GM19023 (cell line): ENCODE measurements around the gene PRSS33.

Experiments
- ATAC-seq: cut with Tn5 transposase; IDR thresholded peaks from one replicate; pipeline ENCODE4 v1.9.1; 2021; ENCODE audit warnings: mild to moderate bottlenecking, moderate library complexity; ENCODE audit not compliant: unreplicated experiment

PRSS33 gene

DNA sequence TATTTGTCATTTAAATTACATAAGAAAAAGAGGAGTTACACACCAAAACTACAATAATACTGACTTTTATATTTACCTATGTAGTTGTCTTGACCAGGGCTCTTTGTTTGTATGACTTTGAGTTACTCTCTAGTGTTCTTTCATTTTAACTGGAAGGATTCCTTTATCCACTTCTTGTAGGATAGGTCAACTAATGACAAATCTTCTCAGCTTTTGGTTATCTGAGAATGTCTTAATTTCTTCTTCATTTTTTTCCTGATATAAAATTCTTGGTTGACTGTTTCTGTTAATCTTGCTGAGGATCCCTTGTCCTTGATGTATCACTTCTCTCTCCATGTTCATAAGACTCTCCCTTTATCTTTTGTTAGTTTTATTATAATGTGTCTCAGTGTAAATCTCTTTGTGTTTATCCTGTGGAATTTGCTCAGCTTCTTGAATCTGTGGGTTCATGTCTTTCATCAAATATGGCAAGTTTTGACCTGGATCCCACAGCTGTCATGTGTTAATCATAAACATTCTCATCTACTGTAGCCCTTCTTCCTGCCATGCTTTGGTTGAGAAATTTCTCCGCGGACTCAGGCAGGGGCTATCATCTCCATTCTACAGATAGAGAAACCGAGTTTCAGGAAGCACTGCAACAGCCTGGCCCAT, 16.3 kb upstream of the PRSS33 start:
- ATAC-seq: no peak

DNA sequence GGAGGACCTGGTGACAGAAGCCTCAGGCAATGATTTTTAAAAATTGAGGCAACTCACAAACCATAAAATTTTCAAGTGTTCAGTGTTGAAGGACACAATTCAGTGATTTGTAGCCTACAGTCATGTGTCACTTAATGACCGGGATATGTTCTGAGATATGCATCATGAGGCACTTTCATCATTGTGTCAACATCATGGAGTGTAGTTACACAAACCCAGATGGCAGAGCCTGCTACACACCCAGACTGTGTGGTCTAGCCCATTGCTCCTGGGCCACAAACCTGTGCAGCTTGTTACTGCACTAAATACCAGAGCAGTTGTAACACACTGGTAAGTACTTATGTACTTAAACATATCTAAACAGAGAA, 12.5 kb upstream of the PRSS33 start:
- ATAC-seq: no peak

DNA sequence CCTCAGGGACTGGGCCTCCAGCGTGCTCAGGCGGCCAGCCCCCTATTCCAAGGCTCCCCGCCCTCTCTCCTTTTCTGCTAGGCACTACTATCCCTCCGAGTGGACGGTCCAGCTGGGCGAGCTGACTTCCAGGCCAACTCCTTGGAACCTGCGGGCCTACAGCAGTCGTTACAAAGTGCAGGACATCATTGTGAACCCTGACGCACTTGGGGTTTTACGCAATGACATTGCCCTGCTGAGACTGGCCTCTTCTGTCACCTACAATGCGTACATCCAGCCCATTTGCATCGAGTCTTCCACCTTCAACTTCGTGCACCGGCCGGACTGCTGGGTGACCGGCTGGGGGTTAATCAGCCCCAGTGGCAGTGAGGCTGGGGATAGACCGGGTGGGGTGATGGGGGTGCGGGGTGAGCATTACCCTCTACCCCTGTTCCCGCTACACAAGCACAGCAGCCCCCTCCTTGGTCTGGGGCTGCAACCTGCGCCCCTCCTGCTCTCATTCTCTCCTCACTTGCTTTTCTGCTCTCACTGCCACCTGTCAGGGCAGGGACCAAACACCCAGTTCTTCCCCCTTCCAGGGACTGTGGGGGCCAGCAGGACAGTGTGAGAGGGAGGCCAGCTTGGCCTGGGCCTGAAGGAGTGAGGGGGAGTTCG, 12.0 kb upstream of the PRSS33 start:
- no peak for ATAC-seq

DNA sequence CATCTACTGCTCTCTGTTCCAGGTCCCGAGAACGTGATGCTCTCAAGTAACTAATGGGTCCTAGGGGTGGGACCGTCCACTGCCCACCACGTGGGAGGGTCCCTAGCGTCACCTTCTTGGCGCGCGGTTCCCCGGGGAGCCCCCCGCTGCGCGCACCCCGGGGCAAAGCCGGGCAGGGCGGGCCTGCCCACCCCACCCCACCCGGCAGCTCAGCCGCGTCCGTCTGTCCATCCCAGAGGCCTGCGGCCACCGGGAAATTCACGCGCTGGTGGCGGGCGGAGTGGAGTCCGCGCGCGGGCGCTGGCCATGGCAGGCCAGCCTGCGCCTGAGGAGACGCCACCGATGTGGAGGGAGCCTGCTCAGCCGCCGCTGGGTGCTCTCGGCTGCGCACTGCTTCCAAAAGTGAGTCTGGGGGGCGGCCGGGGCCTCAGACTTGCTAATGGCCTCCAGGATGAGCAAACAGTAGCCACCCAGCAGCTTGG, 11.4 kb upstream of the PRSS33 start:
- ATAC-seq: no peak

DNA sequence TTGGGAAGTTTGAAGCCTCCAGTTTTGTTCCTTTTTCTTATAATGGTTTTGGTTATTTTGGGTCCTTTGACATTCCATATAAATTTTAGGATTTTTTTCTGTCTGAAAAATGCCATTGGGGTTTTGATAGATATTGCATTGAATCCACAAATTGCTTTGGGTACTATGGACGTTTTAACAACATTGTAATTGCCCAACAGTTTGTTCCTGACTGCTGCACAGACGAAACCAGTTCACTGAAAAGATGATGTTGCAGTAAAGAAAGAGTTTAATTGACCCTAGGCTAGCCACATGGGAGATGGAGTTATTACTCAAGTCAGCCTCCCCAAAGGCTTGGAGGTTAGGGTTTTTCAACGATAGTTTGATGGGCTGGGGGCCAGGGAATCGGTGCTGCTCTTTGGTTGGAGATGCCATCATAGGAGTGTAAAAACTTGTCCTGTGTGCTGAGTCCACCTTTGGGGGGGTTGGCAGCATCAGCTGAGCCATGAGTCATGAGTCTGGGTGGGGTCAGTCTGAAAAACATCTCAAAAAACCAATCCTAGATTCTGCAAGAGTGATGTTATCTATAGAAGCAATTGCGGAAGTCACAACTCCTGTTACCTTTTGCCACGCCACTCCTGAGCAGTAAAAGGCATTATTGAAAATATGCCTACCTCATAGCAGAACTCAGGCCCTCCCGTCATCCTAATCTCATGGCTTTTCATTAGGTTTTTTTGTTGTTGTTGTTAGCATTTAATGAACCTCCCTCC, 8.2 kb upstream of the PRSS33 start:
- ATAC-seq: no peak

DNA sequence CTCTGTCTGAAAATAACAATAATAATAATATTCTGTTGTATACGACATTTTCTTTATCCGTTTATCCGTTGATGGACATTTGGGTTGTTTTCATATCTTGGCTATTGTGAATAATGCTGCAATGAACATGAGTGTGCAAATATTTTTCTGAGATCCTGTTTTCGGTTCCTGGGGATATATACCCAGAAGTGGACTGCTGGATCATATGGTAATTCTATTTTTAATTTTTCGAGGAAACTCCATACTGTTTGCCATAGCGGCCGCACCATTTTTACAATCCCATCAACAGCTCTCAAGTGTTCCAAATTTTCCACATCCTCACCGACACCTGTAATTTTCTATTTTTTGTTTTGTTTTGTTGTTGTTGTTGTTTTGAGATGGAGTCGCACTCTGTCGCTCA, 5.6 kb upstream of the PRSS33 start:
- no peak for ATAC-seq

DNA sequence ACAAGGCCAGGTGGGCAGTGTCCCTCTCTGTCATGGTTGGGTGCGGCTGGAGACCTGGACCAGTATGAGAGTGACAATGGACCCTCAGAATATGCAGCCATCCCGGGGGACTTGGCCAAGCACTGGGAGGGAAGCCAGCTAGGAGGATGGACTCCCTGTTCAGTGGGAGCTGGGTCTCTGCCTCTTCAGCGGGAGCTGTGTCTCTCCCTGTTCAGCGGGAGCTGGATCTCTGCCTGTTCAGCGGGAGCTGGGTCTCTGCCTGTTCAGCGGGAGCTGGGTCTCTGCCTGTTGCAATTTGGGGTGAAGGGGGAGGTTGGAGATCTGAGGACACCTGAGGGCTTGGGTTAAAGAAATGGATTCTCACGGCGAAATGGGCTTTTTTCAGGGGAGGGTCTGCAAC, 3.8 kb upstream of the PRSS33 start:
- ATAC-seq: no peak

DNA sequence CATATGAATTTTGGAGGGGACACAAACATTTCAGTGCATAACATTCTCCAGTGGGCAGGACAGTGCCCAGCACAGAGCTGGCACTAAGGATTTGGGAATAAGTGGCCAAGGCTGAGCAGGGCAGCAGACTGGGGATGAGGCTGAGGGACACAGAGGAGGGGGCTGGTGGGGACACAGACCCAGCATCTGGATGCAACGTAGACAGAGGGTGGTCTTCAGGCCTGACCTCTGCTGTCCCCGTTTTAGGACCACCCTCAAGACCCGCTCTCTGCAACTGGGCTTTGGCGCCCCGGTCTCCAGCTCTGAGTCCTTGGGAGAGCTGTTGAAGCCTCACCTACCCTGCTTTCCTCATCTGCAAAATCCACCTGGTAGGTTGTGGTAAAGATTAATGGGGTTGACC, 3.3 kb upstream of the PRSS33 start:
- no peak for ATAC-seq

DNA sequence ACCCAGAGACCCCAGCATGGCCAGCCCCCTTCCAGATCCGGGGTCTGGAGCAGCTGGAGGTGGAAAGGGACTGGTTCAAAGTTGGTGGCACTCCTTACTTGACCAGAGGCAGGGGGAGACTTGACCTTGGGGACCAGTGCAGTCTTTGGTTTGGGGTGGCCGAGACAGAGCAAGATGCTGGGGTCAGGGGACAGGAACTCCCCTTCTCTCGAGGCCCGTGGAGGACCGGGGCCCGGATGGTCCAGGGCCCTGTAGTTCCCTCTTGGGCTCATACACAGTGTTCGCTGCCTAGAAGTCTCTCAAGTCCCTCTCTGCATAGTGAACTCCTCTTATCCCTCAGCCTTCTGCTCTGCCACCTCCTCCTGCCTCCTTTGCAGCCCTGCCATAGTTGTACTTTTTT, 601 bp upstream of the PRSS33 start:
- ATAC-seq: no peak

DNA sequence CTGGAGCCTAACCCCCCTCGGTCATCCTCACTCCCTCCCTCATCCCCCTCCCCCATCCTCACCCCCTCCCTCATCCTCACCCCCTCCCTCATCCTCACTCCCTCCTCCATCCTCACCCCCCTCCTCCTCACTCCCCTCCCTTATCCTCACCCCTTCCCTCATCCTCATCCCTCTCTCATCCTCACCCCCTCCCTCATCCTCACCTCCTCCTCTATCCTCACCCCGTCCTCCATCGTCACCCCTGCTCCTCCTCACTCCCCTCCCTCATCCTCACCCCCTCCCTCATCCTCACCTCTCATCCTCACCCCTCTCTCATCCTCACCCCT, 571 bp downstream of the PRSS33 start:
- no peak for ATAC-seq

DNA sequence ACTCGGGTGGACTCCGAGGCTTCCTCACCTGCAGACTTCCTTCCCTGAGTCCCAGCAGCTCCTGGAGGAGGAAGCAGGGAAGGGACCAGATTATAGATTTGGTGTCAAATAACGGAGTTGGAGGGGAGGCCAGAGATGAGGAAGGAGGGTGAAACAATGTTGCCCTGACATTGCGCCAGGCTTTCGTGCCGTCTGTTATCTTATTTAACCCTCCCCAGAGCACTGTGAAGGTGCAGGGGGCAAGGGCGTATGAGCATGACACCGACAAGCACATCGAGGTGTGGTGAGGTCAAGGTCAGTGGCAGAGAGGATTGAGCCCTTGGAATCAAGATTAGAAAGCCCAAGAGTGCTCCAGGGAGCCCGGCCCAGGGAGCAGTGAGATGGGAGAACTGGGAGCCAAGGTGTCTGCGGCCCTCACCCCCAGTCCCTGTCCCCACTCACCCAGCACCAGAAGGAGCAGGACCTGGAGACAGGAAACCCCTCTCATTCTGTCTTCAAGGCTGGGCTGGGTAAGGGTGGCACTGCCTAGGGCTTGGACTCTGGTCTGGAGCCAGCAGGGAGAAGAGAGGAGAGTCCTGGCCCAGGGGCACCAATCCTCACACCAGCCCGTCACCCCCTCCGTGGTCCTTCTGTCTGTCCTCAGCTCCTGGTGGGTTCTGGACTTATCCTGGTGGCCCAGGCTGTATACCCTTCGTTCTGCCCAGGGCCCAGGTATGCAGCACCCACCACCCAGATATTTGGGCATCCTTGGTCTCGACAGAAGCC, 1.1 kb downstream of the PRSS33 start:
- no peak for ATAC-seq

DNA sequence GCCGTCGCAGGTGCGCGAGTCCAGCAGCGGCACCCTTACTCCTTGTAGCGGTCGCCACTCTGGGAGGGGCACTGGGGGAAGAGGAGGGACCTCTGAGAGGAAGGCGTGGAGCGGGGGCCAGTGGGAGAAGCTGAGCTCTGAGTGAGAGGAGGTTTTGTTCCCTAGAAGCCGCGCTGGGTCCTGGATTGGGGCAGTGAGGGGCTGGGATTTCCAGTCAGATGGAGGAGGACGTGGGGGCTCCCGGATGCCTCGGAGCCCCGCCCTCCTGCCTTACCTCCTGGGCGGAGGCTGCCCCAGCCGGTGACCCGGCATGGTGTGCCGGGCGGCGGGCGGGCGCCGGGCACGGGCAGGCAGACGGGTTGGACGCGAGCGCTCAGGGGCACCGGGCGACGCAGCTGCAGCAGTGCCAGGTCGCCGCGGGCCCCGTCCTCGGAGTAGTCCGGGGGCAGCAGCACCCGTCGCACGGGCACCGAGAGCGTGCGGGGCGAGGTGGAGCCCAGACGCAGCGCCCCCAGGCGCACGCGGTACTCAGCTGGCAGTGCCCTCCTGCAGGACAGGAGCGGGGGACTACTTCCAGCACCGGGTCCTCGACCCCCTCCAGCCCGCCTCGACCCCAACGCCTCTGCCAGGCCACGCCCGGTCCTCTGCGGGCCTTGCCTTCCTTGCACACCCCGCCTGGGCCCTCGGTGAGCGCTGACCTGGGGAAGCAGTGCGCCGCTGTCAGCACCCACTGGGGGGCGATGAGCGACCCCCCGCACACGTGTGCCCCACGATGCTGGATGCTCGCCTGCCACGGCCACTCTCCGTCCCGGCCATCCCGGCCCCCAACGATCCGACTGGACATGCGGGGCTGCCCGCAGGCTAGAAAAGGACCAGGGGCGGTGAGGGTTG, 2.0 kb downstream of the PRSS33 start:
- ATAC-seq: no peak

DNA sequence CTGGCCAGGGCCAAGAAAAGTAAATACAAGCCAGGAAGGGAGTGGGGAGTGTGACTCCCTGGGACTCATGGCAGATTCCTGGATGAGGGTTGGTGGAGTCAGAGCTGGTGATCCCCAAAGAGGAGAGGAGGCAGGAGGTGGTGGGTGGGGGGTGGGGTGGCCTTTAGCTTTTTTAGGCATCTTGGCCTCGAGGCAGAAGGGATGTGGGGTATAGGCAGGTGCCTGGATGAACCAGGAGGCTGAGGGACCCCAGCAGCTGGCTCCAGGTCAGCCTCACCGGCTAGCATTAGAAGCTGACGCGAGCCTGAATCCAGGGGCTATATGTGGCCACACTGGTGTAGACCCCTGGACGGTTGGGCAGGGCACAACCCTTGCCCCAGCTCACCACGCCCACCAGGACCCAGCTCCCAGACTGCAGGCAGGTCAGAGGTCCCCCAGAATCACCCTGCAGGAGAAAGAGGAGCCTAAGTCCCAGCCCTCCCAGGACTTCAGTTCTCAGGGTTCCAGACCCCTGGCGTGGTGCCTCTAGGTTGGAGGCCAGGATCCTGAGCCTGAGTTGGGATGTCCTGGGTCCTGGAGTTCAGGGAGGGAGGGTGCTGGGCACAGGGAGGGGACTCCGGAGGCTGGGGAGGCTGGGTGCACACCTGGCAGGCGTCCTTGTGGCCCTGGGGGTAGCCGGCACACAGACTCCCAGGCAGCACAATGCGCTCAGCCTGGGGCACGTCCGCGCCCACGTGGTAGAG, 2.8 kb downstream of the PRSS33 start:
- no peak for ATAC-seq

DNA sequence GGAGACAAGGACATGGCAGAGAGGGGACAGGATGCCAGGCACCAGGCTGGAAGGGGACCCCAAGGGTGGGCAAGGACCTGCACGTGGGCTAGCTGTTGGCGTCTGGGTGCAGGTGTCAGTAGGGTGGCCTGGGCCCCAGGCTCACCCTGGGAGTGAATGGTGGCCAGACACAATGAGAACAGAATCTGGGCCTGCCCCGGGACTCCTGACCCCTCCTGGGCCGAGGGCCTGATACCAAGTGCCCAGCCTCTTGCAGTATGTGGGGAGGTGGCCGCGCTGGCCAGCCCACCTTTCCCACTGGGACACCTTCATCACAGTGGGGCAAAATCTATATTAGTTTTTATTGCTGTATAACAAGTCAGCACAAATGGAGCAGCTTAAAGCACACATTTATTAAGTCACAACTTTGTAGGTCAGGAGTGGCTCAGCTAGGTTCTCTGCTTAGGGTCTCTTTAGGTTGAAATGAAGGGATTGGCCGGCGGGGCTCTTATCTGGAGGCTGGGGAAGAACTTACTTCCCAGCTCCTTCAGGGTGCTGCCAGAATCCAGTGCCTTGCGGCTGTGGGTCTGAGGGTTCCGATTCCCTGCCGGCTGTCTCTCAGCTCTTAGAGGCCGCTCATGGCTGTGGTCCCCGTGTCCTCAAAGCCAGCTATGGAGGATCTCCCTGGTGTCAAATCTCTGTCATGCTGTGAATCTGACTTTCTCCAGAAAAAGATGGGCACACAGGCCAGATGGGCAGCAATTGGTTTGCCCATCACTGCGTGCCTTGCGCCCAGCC, 3.6 kb downstream of the PRSS33 start:
- ATAC-seq: no peak

DNA sequence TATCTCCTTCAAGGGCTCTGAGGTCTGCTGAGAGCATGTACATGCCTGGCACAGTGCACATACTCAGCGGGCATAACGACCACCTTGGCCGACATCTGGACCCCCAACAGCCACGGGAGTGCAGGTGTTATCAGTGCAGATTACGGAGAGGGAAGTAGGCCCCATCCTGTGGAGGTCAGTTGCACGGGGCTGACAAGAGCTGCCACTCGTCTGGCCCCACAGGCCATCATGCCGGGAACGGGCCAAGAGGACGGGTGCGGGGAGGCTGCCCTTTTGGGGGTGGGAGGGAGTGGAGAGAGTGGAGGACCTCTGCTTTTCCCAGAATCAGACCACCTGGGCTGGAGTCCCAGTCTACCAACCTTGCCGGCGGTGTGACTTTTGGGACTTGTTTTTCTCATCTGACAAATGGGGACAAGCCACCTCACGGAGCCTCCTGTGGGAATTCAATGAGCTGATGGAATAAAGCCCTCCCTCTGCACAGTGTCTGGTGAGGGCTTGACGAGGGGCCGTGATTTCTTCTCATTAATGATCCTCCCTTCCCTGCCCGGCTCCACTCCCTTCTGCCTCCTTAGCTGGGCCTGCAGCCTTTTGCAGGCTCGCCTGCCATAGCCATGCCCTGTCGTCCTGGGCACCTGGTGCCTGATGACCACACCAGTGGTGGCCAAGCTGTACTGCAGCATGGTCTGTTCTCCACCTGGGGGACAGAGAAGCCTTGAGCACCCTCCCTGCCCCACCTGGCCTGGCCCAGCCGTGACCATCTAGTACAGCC, 4.6 kb downstream of the PRSS33 start:
- ATAC-seq: no peak

DNA sequence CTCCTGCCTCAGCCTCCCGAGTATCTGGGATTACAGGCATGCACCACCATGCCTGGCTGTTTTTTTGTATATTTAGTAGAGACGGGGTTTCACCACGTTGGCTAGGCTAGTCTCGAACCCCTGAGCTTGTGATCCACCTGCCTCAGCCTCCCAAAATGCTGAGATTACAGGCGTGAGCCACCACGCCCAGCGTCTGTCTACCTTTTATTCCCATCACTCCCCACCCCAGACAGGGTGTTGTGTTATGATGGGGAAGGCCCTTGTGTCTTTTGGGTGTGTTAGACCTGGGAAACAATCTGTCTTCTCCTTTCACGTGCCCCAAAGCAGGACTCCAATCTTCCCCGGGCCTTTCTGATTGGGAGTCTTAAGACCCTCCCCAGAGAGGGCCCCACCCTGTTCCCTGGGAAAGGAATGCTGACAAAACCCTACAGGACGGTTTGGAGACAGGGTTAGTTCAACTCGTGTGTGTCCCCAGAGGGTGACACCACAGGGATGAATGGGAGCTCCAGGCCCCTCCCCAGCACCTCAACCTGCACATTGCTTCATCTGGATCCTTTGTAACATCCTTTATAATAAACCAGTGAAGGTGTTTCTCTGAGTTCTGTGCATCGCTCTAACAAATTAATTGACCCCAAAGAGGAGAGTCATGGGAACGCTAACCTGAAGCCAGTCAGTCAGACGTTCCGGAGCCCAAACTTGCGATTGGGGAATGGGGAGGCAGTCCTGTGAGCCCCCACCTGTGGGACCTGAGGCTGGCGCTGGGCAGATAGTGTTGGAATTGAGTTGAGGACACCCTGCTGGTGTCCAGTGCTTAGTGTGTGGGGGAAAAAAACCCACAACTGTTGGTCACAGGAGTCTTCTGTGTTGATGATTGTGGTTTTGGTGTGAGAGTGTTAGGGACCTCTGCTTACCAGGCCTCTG, 7.1 kb downstream of the PRSS33 start:
- ATAC-seq: no peak

DNA sequence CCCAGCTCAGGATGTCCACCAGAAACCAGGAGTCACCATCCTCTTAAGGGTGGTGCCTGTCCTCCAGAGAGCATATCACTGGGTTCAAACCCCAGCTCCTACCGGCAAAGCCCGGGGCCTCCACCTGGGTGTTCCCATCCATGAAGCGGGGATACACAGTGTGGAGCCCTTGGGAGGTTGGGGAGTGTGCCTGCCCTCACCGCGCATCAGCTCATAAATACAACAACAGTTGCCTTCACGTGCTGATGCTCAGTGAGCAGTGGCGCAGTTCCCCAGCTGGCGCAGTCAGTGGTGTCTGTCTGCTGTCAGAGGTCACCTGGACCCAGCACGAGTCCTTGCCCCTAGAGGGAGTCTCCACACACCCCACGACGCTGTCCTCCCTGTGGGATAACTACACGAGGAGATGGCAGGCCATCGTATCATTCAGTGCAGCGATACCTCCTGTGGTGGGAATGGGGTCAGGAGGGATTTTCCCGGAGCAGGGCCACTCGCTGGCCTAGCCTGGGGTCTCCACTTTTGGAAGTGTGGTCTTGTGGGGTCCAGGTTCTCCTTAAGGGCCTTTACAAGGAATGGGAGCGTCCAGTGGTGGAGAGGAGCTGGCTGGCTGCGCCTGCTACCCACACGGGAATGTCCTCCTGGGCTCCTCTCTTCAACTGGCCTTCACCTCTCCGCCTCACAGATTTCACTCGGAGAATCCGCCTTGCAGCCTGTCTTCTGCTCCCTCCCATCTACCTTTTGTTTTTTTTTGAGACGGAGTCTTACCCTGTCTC, 8.0 kb downstream of the PRSS33 start:
- no peak for ATAC-seq
